K562 (cell line): Measurements from ENCODE around the gene TGFBR1. TPM values are rescaled to one million over a fixed set of nuclear protein-coding genes. Genes with fewer than 3 reads are reported as not detected.

Experiments used
- ARID1B ChIP-seq: fragments of 450-650 bp; IDR thresholded peaks from 2 replicates; pipeline ENCODE4 v1.6.1; 2016; ENCODE audit warnings: antibody characterized with exemption, mild to moderate bottlenecking, inconsistent platforms
- CXXC5 ChIP-seq: fragments of 250-450 bp; sonication (Bioruptor Pico); IDR thresholded peaks from 2 replicates; pipeline ENCODE4 v1.8.0; 2022; ENCODE audit warnings: inconsistent platforms, mild to moderate bottlenecking, moderate library complexity
- DMBX1 ChIP-seq: fragments of 250-450 bp; sonication (Bioruptor Pico); IDR thresholded peaks from 2 replicates; pipeline ENCODE4 v1.8.0; 2022; ENCODE audit warnings: inconsistent platforms, mild to moderate bottlenecking, moderate library complexity, borderline replicate concordance
- DPF2 ChIP-seq: fragments of 450-650 bp; IDR thresholded peaks from 2 replicates; pipeline ENCODE4 v1.6.1; 2016
- E4F1 ChIP-seq: fragments of 250-450 bp; sonication (Bioruptor Pico); IDR thresholded peaks from 2 replicates; pipeline ENCODE4 v1.5.0; 2021; ENCODE audit warnings: mild to moderate bottlenecking, borderline replicate concordance
- JUND ChIP-seq, 2 experiments: IDR thresholded peaks; 2 replicates in 1 of 2; 3 replicates in 1 of 2; pipeline ENCODE4 v1.6.1; 2011; ENCODE audit warnings: borderline replicate concordance in 2 of 2, low read depth in 2 of 2, low read length in 2 of 2, improper control_type of control experiment in 1 of 2, missing biosample characterization in 1 of 2, missing genetic modification characterization in 1 of 2, missing genetic modification reagents in 1 of 2
- RBM34 ChIP-seq: fragments of 200-400 bp; formaldehyde crosslinking; IDR thresholded peaks from 2 replicates; pipeline ENCODE4 v1.6.1; 2018; ENCODE audit warnings: low read length, borderline replicate concordance; ENCODE audit not compliant: insufficient read depth
- RFX7 ChIP-seq: fragments of 250-450 bp; sonication (Bioruptor Pico); IDR thresholded peaks from 2 replicates; pipeline ENCODE4 v1.5.1; 2021; ENCODE audit warnings: mild to moderate bottlenecking
- SMAD4 ChIP-seq: fragments of 250-450 bp; sonication (Bioruptor Pico); conservative IDR thresholded peaks from 2 replicates; pipeline ENCODE4 v1.8.0; 2021; ENCODE audit warnings: inconsistent platforms, mild to moderate bottlenecking, moderate library complexity
- TFAP4 ChIP-seq: sonication (generic); formaldehyde crosslinking; IDR thresholded peaks from 2 replicates; pipeline ENCODE4 v1.8.0; 2022; ENCODE audit warnings: missing genetic modification reagents, mild to moderate bottlenecking, moderate library complexity, borderline replicate concordance
- ZNF592 ChIP-seq: fragments of 450-650 bp; IDR thresholded peaks from 2 replicates; pipeline ENCODE4 v1.6.1; 2017; ENCODE audit warnings: antibody characterized with exemption, mild to moderate bottlenecking
- ZNF668 ChIP-seq: fragments of 250-450 bp; sonication (Bioruptor Pico); IDR thresholded peaks from 2 replicates; pipeline ENCODE4 v1.8.0; 2022; ENCODE audit warnings: mild to moderate bottlenecking, inconsistent platforms
- ZNF766 ChIP-seq: fragments of 200-800 bp; sonication (Bioruptor generic); conservative IDR thresholded peaks from 2 replicates; pipeline ENCODE4 v1.6.1; 2016; ENCODE audit warnings: missing genetic modification characterization, missing compliant biosample characterization
- polyA plus RNA-seq, 8 experiments: library from polyadenylated mRNA; depleted of rRNA in 4 of 8; stranded (reverse) in 5 of 8; unstranded in 3 of 8; fragments of >200 nt; fragmentation: Nextera tagmentation in 2 of 8; fragmentation: Illumina TruSeq in 1 of 8; extraction: Ambion mirVana in 2 of 8; extraction: Trizol in 1 of 8; gene quantifications; 2 replicates each; pipeline versions ENCODE4 v1.2.1 to v1.2.3, GENCODE V29; 2011 to 2014; ENCODE audit warnings: inconsistent platforms in 1 of 8, missing spikeins in 1 of 8
- total RNA-seq, 7 experiments: library from RNA; depleted of rRNA in 6 of 7; stranded (reverse); fragments of >200 nt in 6 of 7; fragmentation: Illumina TruSeq in 2 of 7; extraction: Trizol in 2 of 7; gene quantifications; 2 replicates each; pipeline versions ENCODE4 v1.2.1 to v1.2.3, GENCODE V29; 2011 to 2021; ENCODE audit warnings: low replicate concordance in 1 of 7

Gene TGFBR1
- total and polyA plus RNA-seq, 9 of the 15 experiments (the other 6 are each of a cell fraction or from before 2014, with no cell fraction given) = 15.5 to 62.4 (median 42.7) TPM

DNA sequence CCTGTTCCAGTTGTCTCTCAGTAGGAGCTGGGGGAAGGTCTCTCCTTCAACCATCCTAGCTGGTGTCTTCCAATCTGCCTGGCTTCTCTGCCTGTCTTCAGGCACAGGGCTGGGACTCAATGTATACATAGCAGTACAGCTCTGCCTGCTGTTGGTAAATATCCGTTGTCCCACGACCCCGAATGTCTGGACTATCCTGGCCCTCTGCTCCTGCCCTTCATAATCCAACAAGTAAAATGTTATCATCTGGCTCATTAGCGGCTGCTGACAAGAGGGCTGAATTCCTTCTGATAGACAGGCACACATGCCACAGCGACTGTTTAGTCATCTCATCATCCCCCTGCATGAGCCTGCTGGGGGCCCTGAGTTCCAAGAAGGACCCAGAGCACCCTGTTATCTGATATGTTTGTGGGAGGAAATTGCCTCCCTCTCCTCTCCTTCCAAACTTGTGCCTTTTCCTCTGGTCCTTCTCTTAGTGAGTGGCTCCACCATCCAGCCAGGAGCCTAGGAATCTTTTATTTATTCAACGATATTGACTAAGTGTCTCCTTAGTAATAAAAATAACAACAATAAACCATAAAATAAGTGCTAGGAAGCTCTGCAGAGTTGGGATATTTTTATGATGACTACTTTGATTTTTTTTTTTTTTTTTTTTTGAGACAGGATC is 29.5 kb upstream of the TGFBR1 start (continued):
- TF ChIP-seq ZNF592 = peak; percentile 83
- peak; percentile 40; the same call in 1 of the 2 replicates for TF ChIP-seq CXXC5
- no peak for TF ChIP-seq RFX7 (CRISPR knock-in tag)
- peak; percentile 86 for TF ChIP-seq JUND (IDR thresholded peaks at IDR 0.05; ENCODE audit: borderline replicate concordance, low read depth, low read length)
- TF ChIP-seq JUND (tag; IDR thresholded peaks at IDR 0.05; ENCODE audit: borderline replicate concordance, low read depth, low read length) = peak; percentile 68; the same call in 2 of the 3 replicates
- TF ChIP-seq ZNF668 (CRISPR knock-in tag) = no peak
- TF ChIP-seq ARID1B = peak; percentile 88
- TF ChIP-seq DPF2 = peak; percentile 86
- TF ChIP-seq ZNF766 = 0 out of 2 replicates have a peak, but pooled peaks have one; percentile 63
- no peak for TF ChIP-seq E4F1 (CRISPR knock-in tag)
- TF ChIP-seq TFAP4 (CRISPR knock-in tag) = peak; percentile 61; the same call in 1 of the 2 replicates
- TF ChIP-seq RBM34 = no peak
- TF ChIP-seq SMAD4 = peak; percentile 71; the same call in 1 of the 2 replicates
- peak; percentile 52; the same call in 1 of the 2 replicates for TF ChIP-seq DMBX1
